Hepatocyte (in vitro differentiated cells): ENCODE results near the gene AKT2. TPM values are rescaled to one million over a fixed set of nuclear protein-coding genes. Genes with fewer than 3 reads are reported as not detected.

ENCODE experiments used
- DNase-seq: peaks from one replicate; pipeline ENCODE4 v3.0.0-alpha.2; 2016; ENCODE audit warnings: low spot score
- H2AFZ ChIP-seq: fragments of 200-600 bp; sonication (generic); 2 replicates; pipeline ENCODE4 v1.6.0; 2016; ENCODE audit warnings: antibody characterized with exemption, mild to moderate bottlenecking
- H3K27ac ChIP-seq: fragments of 200-600 bp; sonication (generic); 2 replicates; pipeline ENCODE4 v1.5.1; 2016; ENCODE audit warnings: mild to moderate bottlenecking
- H3K27me3 ChIP-seq: fragments of 200-600 bp; sonication (generic); 2 replicates; pipeline ENCODE4 v1.6.1; 2016
- H3K36me3 ChIP-seq: fragments of 200-600 bp; sonication (generic); replicated peaks from 2 replicates; pipeline ENCODE4 v1.5.1; 2016; ENCODE audit warnings: low read depth; ENCODE audit not compliant: insufficient read depth
- H3K4me1 ChIP-seq: fragments of 200-600 bp; sonication (generic); 2 replicates; pipeline ENCODE4 v1.5.1; 2016; ENCODE audit warnings: mild to moderate bottlenecking, moderate library complexity; ENCODE audit not compliant: insufficient read depth
- H3K4me2 ChIP-seq: fragments of 200-600 bp; sonication (generic); 2 replicates; pipeline ENCODE4 v1.6.0; 2016
- H3K4me3 ChIP-seq: fragments of 200-600 bp; sonication (generic); 2 replicates; pipeline ENCODE4 v1.5.1; 2016; ENCODE audit warnings: mild to moderate bottlenecking
- H3K79me2 ChIP-seq: fragments of 200-600 bp; sonication (generic); 2 replicates; pipeline ENCODE4 v1.6.0; 2017; ENCODE audit warnings: mild to moderate bottlenecking
- H3K9me2 ChIP-seq: fragments of 200-600 bp; sonication (generic); replicated peaks from 2 replicates; pipeline ENCODE4 v1.6.0; 2017; ENCODE audit warnings: mild to moderate bottlenecking; ENCODE audit not compliant: insufficient read depth
- H3K9me3 ChIP-seq: fragments of 200-600 bp; sonication (generic); 2 replicates; pipeline ENCODE4 v1.5.1; 2016; ENCODE audit warnings: low read depth, mild to moderate bottlenecking
- H4K20me1 ChIP-seq: fragments of 200-600 bp; sonication (generic); 2 replicates; pipeline ENCODE4 v1.6.0; 2016; ENCODE audit warnings: mild to moderate bottlenecking; ENCODE audit not compliant: insufficient read depth, poor library complexity, severe bottlenecking
- CTCF ChIP-seq: fragments of 200-600 bp; sonication (generic); IDR thresholded peaks from 2 replicates; pipeline ENCODE4 v1.5.1; 2016; ENCODE audit warnings: antibody characterized with exemption, mild to moderate bottlenecking; ENCODE audit not compliant: poor library complexity
- EZH2 ChIP-seq: fragments of 200-600 bp; sonication (generic); IDR thresholded peaks from 2 replicates; pipeline ENCODE4 v1.6.1; 2016; ENCODE audit warnings: antibody characterized with exemption, mild to moderate bottlenecking, borderline replicate concordance
- EZH2phosphoT487 ChIP-seq: fragments of 200-600 bp; sonication (generic); IDR thresholded peaks from one replicate; pipeline ENCODE4 v1.6.1; 2018; ENCODE audit warnings: antibody characterized with exemption, mild to moderate bottlenecking, low read depth, moderate library complexity; ENCODE audit not compliant: unreplicated experiment, severe bottlenecking
- WGBS: methylation state at CpG from one replicate; pipeline ENCODE4 v1.1.6; 2016; ENCODE audit warnings: low lambda C conversion rate; ENCODE audit errors: missing lambda C conversion rate; 5-methylcytosine and 5-hydroxymethylcytosine counted together
- polyA plus RNA-seq: library from polyadenylated mRNA; unstranded; fragments of >200 nt; fragmentation: Nextera tagmentation; extraction: Ambion mirVana; gene quantifications from 2 replicates; pipeline ENCODE4 v1.2.1, GENCODE V29; 2016
- total RNA-seq: library from RNA; depleted of rRNA; stranded (reverse); fragments of >200 nt; gene quantifications from 2 replicates; pipeline ENCODE4 v1.2.3, GENCODE V29; 2014

The AKT2 gene
- total and polyA plus RNA-seq, 2 experiments from 2014 or later = 54.9 to 106 TPM

GRCh38 chr19:40223135-40223822 is 61.9 kb downstream of the AKT2 start:
- DNase-seq = no peak
- H3K27me3 ChIP-seq = peaks cover 31% of the 10 kb centered on the region
- no peaks in the 10 kb centered on the region for H3K9me2 ChIP-seq

GRCh38 chr19:40221858-40222619 is 63.1 kb downstream of the AKT2 start:
- Histone ChIP-seq H3K79me2 (no peaks in the 10 kb centered on the region), H3K4me1 (peaks cover 3% of the 10 kb centered on the region), H2AFZ (no peak overlapping the region), H3K4me2 (no peak overlapping the region), H3K27ac (no peak overlapping the region), H3K9me2 (no peaks in the 10 kb centered on the region), H3K27me3 (peaks cover 42% of the 10 kb centered on the region), H3K4me3 (no peak overlapping the region), H3K36me3 (no peaks in the 10 kb centered on the region), H4K20me1 (no peaks in the 10 kb centered on the region), H3K9me3 (no peaks in the 10 kb centered on the region)
- peak; percentile 82 for DNase-seq
- 77% methylated on average over 41 of the region's 41 CpGs for WGBS
- TF ChIP-seq EZH2 (no peak), CTCF (peak; percentile 71), EZH2phosphoT487 (no peak)

More at GRCh38 chr19:40223135-40223822, 61.9 kb downstream of the AKT2 start:
- Histone ChIP-seq H3K27ac (no peak overlapping the region), H3K4me3 (no peak overlapping the region), H3K4me2 (no peak overlapping the region), H3K36me3 (no peaks in the 10 kb centered on the region), H2AFZ (no peak overlapping the region), H3K9me3 (no peaks in the 10 kb centered on the region), H4K20me1 (no peaks in the 10 kb centered on the region), H3K4me1 (no peaks in the 10 kb centered on the region), H3K79me2 (no peaks in the 10 kb centered on the region)
- TF ChIP-seq EZH2phosphoT487 (no peak), CTCF (no peak), EZH2 (no peak)
- 64% methylated on average over 41 of the region's 48 CpGs for WGBS

GRCh38 chr19:40220674-40221073 is 64.5 kb downstream of the AKT2 start:
- H3K79me2 ChIP-seq = no peaks in the 10 kb centered on the region
- peaks cover 48% of the 10 kb centered on the region for H3K27me3 ChIP-seq
- H2AFZ ChIP-seq = no peak overlapping the region
- no peak overlapping the region for H3K4me2 ChIP-seq
- no peak overlapping the region for H3K4me3 ChIP-seq
- H3K9me3 ChIP-seq = no peaks in the 10 kb centered on the region
- WGBS = 86% methylated on average over 9 of the region's 9 CpGs
- H3K27ac ChIP-seq = no peak overlapping the region
- H3K9me2 ChIP-seq = no peaks in the 10 kb centered on the region
- peaks cover 3% of the 10 kb centered on the region for H3K4me1 ChIP-seq
- TF ChIP-seq EZH2phosphoT487 = no peak
- TF ChIP-seq EZH2 = no peak
- TF ChIP-seq CTCF = no peak
- no peak for DNase-seq
- no peaks in the 10 kb centered on the region for H4K20me1 ChIP-seq
- H3K36me3 ChIP-seq = no peaks in the 10 kb centered on the region
